Skeletal muscle tissue (tissue), 4 donors: ENCODE measurements around the gene DLG2. TPM values are rescaled to one million over a fixed set of nuclear protein-coding genes. Genes with fewer than 3 reads are reported as not detected.
"Not testable (repeated sequence)": the region's sequence is repeated elsewhere in the genome, so short reads cannot be mapped to it uniquely, and the experiment has no call there.

Experiments used
- H3K27ac ChIP-seq: one replicate; pipeline ENCODE4 v1.7.0; 2013; ENCODE audit warnings: mild to moderate bottlenecking, low read depth, low read length, inconsistent platforms
- H3K27me3 ChIP-seq, 3 donors: one replicate each; pipeline ENCODE4 v1.7.0; 2013; ENCODE audit warnings: low read length in 3 of 3; ENCODE audit not compliant: control insufficient read depth in 3 of 3, insufficient read depth in 3 of 3
- H3K36me3 ChIP-seq, 3 donors: one replicate each; pipeline ENCODE4 v1.7.0; 2013; ENCODE audit warnings: low read length in 3 of 3; ENCODE audit not compliant: control insufficient read depth in 3 of 3, insufficient read depth in 3 of 3
- H3K4me1 ChIP-seq, 3 donors: one replicate each; pipeline ENCODE4 v1.7.0; 2013; ENCODE audit warnings: low read length in 3 of 3, mild to moderate bottlenecking in 3 of 3; ENCODE audit not compliant: control insufficient read depth in 3 of 3, insufficient read depth in 3 of 3
- H3K4me3 ChIP-seq, 3 donors: one replicate each; pipeline ENCODE4 v1.7.0; 2013; ENCODE audit warnings: low read length in 3 of 3
- H3K9ac ChIP-seq, 3 donors: one replicate each; pipeline ENCODE4 v1.7.0; 2013; ENCODE audit warnings: low read length in 3 of 3, mild to moderate bottlenecking in 3 of 3, moderate library complexity in 2 of 3, low read depth in 1 of 3
- H3K9me3 ChIP-seq, 3 donors: one replicate each; pipeline ENCODE4 v1.7.0; 2013; ENCODE audit warnings: low read length in 3 of 3; ENCODE audit not compliant: control insufficient read depth in 3 of 3
- total RNA-seq: library from RNA; depleted of rRNA; stranded (reverse); fragments of >200 nt; gene quantifications from one replicate; pipeline ENCODE4 v1.2.3, GENCODE V29; 2014
- donor health status: Osteomylitis.

Gene DLG2
- total RNA-seq, 1 donor from 2014 or later: 18.3 TPM

DNA sequence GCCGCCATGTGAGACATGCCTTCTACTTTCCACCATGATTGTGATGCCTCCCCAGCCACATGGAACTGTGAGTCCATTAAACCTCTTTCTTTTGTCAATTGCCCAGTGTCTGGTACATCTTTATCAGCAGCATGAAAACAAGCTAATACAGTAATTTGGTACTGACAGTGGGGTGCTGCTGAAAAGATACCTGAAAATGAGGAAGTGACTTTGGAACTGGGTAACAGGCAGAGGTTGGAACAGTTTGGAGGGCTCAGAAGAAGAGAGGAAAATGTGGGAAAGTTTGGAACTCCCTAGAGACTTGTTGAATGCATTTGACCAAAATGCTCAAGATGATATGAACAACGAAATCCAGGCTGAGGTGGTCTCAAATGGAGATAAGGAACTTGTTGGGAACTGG, 356.8 kb downstream of the DLG2 start:
- H3K36me3 ChIP-seq, H3K4me3 ChIP-seq, H3K4me1 ChIP-seq, H3K27ac ChIP-seq, H3K27me3 ChIP-seq, H3K9ac ChIP-seq, H3K9me3 ChIP-seq: not testable (repeated sequence)

DNA sequence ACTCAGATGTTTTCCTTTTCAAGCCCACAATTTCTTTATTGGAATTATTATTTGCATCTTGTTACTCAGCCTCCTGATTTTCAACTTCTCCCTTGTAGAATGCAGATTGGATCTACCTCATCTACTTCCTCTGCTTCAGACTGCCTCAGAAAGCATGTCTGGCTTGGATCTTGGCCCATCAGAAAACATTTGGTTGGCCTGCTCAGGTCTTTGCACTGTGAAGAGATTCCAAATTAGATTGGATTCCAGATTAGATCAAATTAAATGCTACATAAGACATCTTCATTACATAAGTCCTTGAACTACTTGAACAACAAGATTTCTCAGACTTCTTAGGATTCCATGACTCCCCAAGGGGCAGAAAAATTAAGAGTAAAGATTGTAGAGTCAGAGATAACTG, 358.0 kb downstream of the DLG2 start:
- Histone ChIP-seq H3K36me3 (no peaks in the 10 kb centered on the region), H3K4me1 (no peaks in the 10 kb centered on the region), H3K9ac (no peak overlapping the region), H3K27me3 (no peaks in the 10 kb centered on the region), H3K27ac (no peak overlapping the region), H3K4me3 (no peak overlapping the region), H3K9me3 (no peaks in the 10 kb centered on the region)

DNA sequence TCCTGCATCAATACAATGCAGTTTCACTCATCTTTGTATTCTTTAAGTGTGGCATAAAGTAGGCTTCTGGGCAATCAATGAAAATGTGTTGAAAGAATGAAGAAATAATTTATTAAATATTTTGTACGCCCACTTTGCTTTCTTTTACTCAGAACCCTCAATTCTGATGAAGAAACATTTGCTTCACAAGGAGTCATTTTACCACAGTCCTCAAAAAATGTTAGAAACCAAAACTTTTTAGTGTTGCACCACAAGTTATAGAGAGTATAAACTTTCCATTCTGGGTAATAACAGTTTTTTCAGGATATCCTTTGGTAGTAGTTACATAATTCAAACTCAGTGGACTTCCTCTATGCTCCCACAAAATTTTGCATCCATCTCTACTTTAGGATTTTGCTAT, 360.5 kb downstream of the DLG2 start:
- H3K27ac ChIP-seq: no peak overlapping the region
- H3K4me3 ChIP-seq: no peak overlapping the region
- H3K4me1 ChIP-seq: no peaks in the 10 kb centered on the region
- no peaks in the 10 kb centered on the region for H3K36me3 ChIP-seq
- H3K9me3 ChIP-seq: no peaks in the 10 kb centered on the region
- H3K27me3 ChIP-seq: no peaks in the 10 kb centered on the region
- H3K9ac ChIP-seq: no peak overlapping the region

DNA sequence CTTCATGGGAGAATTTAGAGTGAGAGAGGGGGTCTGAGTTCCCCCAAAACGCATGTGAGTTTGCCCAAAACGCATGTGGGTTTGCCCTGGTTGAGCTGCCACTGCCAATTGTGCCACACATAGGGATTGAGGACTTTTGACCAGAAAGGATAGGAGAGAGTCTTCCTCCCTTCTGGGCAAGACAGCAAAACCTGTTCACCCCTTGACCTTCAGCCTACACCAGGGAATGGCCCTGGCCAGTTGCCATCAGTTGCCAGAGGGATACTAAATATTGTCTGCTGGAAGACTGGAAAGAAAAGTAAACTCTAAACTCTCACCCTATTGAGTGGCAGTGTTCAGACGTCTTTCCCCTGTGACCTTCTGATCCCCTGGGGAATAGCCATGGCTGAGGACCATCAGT, 363.8 kb downstream of the DLG2 start:
- no peaks in the 10 kb centered on the region for H3K27me3 ChIP-seq
- no peak overlapping the region for H3K4me3 ChIP-seq
- H3K36me3 ChIP-seq: no peaks in the 10 kb centered on the region
- H3K4me1 ChIP-seq: no peaks in the 10 kb centered on the region
- no peaks in the 10 kb centered on the region for H3K9me3 ChIP-seq
- no peak overlapping the region for H3K9ac ChIP-seq
- H3K27ac ChIP-seq: no peak overlapping the region

DNA sequence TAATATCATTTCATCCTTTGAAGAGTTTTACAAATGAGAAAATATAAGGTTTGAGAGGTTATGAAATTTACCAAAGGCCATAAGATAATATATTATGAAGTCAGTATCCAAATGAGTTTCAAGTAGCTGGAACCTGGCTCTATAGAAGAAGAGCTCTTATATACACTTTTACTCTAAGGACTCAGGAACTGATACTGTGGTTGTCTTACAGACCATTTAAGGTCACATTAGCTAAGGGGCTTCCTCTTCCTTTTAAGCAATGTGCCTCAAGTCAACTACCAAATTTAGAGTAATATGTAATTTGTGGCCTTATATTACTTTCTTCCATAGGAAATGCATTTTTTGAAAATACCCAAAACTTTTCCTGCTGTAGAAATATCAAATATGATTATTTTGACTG, 369.3 kb downstream of the DLG2 start:
- Histone ChIP-seq H3K27ac (no peak overlapping the region), H3K4me3 (no peak overlapping the region), H3K27me3 (no peaks in the 10 kb centered on the region), H3K9me3 (no peaks in the 10 kb centered on the region), H3K36me3 (no peaks in the 10 kb centered on the region), H3K9ac (no peak overlapping the region), H3K4me1 (no peaks in the 10 kb centered on the region)

DNA sequence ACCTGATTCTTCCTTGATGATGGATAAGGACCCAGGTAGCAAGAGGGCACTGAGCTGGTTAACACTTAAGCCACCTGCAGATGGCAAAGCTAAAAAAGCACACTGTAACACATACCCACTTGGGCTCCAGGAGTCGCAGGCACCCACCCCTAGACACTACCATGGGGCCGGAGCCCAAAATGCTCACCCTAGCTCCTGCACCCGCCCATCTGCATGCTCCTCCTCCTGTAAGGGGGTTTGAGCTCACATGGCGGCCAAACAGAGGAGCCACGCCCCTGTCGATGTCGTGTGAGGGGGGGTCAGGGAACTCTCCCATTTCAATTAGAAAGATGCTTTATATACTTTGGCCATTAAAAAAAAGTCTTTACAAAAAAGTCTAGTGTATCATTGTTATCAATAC, 370.7 kb downstream of the DLG2 start:
- Histone ChIP-seq H3K9me3 (no peaks in the 10 kb centered on the region), H3K9ac (no peak overlapping the region), H3K27me3 (no peaks in the 10 kb centered on the region), H3K4me3 (no peak overlapping the region), H3K36me3 (no peaks in the 10 kb centered on the region), H3K27ac (no peak overlapping the region), H3K4me1 (no peaks in the 10 kb centered on the region)

DNA sequence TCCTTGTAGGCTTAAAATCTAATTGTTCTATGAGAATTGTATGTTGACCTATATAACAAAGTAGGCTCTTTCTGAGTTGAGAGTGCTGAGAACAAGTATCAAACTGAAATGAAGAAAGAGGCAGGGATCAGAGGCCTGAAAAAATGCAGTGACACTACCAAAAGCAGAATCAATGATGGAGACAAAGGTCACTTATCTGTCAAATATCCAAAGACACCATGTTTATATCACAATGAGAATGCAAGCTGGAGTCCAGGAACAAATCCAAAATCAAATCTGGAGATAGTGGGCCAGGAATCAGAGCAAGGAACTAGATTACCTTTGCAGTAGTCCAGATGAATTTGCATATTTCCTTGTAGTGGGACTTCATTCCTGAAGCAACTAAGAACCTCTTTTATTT, 377.7 kb downstream of the DLG2 start:
- Histone ChIP-seq H3K27ac (no peak overlapping the region), H3K4me3 (no peak overlapping the region), H3K9me3 (no peaks in the 10 kb centered on the region), H3K27me3 (no peaks in the 10 kb centered on the region), H3K36me3 (no peaks in the 10 kb centered on the region), H3K9ac (no peak overlapping the region), H3K4me1 (no peaks in the 10 kb centered on the region)

DNA sequence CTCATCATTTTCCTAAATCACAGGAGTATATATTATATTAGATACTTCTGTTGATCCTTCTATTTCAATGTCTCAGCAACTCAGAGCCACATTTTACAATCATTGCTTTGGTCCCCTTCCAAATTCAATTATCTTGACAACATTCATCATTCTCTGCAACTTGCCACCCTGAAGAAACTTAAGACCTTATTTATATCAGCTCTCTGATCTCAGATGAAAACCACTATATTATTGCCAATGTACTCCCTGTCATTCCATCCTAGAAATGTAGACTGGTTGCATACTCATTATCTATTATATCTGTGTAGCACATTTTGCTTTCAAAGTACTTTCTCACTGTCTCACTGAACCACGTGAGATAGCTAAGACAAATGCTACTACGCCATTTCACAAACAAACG, 379.3 kb downstream of the DLG2 start:
- Histone ChIP-seq H3K9me3 (no peaks in the 10 kb centered on the region), H3K27ac (no peak overlapping the region), H3K27me3 (no peaks in the 10 kb centered on the region), H3K4me3 (no peak overlapping the region), H3K36me3 (no peaks in the 10 kb centered on the region), H3K9ac (no peak overlapping the region), H3K4me1 (no peaks in the 10 kb centered on the region)

DNA sequence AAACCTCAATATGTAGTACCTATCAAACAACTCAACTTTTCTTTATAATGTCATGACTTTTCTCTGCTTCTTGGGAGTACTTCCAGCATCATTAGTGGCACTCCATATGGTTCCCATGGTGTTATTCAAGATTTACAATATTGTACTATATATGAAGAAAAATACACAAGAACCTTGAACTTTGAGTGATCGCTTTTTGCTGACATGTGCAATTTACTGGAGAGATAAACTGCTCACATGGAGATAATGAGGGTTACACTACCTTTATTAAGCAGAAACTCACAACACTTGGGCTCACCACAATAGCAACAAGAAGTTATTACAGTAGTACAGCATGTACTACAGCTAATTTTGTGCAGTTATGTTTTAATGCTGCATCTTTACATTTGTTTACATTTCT, 388.2 kb downstream of the DLG2 start:
- Histone ChIP-seq H3K36me3 (no peaks in the 10 kb centered on the region), H3K9ac (no peak overlapping the region), H3K9me3 (no peaks in the 10 kb centered on the region), H3K27ac (no peak overlapping the region), H3K4me3 (no peak overlapping the region), H3K4me1 (no peaks in the 10 kb centered on the region), H3K27me3 (no peaks in the 10 kb centered on the region)

DNA sequence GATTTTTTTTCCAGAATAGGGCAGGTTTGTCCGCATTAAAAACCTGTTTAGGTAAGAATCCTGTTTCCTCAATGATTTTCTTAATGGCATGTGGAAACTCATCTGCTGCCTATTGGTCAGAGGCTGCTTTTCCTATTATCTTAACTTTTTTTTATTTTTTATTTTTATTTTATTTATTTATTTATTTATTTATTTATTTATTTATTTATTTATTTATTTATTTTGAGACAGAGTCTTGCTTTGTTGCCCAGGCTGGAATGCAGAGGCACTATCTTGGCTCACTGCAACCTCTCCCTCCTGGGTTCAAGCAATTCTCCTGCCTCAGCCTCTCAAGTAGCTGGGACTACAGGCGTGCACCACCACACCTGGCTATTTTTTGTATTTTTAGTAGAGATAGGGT, 389.1 kb downstream of the DLG2 start:
- not testable (repeated sequence) for H3K27ac ChIP-seq, H3K27me3 ChIP-seq, H3K9ac ChIP-seq, H3K9me3 ChIP-seq, H3K4me1 ChIP-seq, H3K4me3 ChIP-seq, H3K36me3 ChIP-seq

DNA sequence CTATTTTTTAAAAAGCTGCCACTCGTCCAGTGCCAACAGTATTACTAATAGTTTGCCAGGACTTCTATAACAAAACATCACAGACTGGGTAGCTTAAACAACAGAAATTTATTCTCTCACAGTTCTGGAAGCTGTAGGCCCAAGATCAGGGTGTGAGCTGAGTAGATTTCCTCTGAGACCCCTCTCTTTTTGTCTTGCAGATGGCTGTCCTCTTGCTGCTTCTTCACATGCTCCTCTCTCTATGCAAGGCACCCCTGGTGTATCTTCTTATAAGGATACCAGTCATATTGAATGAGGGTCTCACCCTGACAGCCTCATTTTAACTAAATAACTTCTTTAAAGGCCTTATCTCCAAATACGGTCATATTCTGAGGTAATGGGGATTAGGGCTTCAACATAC, 390.9 kb downstream of the DLG2 start:
- H3K27me3 ChIP-seq: no peaks in the 10 kb centered on the region
- H3K27ac ChIP-seq: no peak overlapping the region
- no peaks in the 10 kb centered on the region for H3K9me3 ChIP-seq
- no peak overlapping the region for H3K9ac ChIP-seq
- no peaks in the 10 kb centered on the region for H3K4me1 ChIP-seq
- no peak overlapping the region for H3K4me3 ChIP-seq
- no peaks in the 10 kb centered on the region for H3K36me3 ChIP-seq
